ENCODE results near the gene ADRA2C. TPM values are rescaled to one million over a fixed set of nuclear protein-coding genes. Genes with fewer than 3 reads are reported as not detected.

ADRA2C gene
- polyA plus RNA-seq, 1 donor from 2014 or later: 3.0 TPM

GRCh38 chr4:3749081-3749480, 17.1 kb upstream of the ADRA2C start:
- no peak for TF ChIP-seq EP300 (conservative IDR thresholded peaks at IDR 0.05; ENCODE audit: poor library complexity, severe bottlenecking)
- no peak for TF ChIP-seq REST (IDR thresholded peaks at IDR 0.05; ENCODE audit: borderline replicate concordance)
- TF ChIP-seq RAD21 (conservative IDR thresholded peaks at IDR 0.05): no peak
- no peak for TF ChIP-seq SMC3 (conservative IDR thresholded peaks at IDR 0.05; ENCODE audit: poor library complexity)
- no peak for TF ChIP-seq TAF1 (IDR thresholded peaks at IDR 0.05; ENCODE audit: low read depth)
- no peak for TF ChIP-seq CTCF (IDR thresholded peaks at IDR 0.05; ENCODE audit: poor library complexity, severe bottlenecking)
- TF ChIP-seq EZH2 (IDR thresholded peaks at IDR 0.05; ENCODE audit: borderline replicate concordance, insufficient read depth, low read length, poor library complexity, severe bottlenecking): no peak
- no peak for TF ChIP-seq MXI1 (conservative IDR thresholded peaks at IDR 0.05; ENCODE audit: poor library complexity, severe bottlenecking)
- TF ChIP-seq POLR2AphosphoS5 (IDR thresholded peaks at IDR 0.05): no peak
- Histone ChIP-seq H3K4me2 (ENCODE audit: low read length) (no peak overlapping the region), H2AFZ (ENCODE audit: low read depth, low read length) (no peak overlapping the region), H3K9me2 (ENCODE audit: insufficient read depth, low read length) (no peaks in the 10 kb centered on the region), H3K79me2 (replicated peaks; ENCODE audit: insufficient read depth, low read length) (no peaks in the 10 kb centered on the region), H3K27ac (ENCODE audit: low read length) (no peak overlapping the region), H3K36me3 (ENCODE audit: insufficient read depth, low read length) (no peaks in the 10 kb centered on the region), H3K9ac (ENCODE audit: low read length) (no peak overlapping the region), H3K9me3 (ENCODE audit: low read length) (no peaks in the 10 kb centered on the region), H3K27me3 (ENCODE audit: insufficient read depth, low read depth, low read length) (peaks cover 4% of the 10 kb centered on the region), H3K4me3 (ENCODE audit: low read length) (no peak overlapping the region), H3F3A (ENCODE audit: insufficient read depth, low read length, poor library complexity, severe bottlenecking) (no peaks in the 10 kb centered on the region), H4K20me1 (ENCODE audit: insufficient read depth) (no peaks in the 10 kb centered on the region)

GRCh38 chr4:3750334-3750733, 15.9 kb upstream of the ADRA2C start:
- Histone ChIP-seq H3K36me3 (ENCODE audit: insufficient read depth, low read length) (no peaks in the 10 kb centered on the region), H3K27me3 (ENCODE audit: insufficient read depth, low read depth, low read length) (no peaks in the 10 kb centered on the region)

More at GRCh38 chr4:3750334-3750733, 15.9 kb upstream of the ADRA2C start:
- Histone ChIP-seq H4K20me1 (ENCODE audit: insufficient read depth) (no peaks in the 10 kb centered on the region), H3K4me3 (ENCODE audit: low read length) (no peak overlapping the region), H2AFZ (ENCODE audit: low read depth, low read length) (no peak overlapping the region), H3K79me2 (replicated peaks; ENCODE audit: insufficient read depth, low read length) (no peaks in the 10 kb centered on the region), H3K27ac (ENCODE audit: low read length) (no peak overlapping the region), H3K9me2 (ENCODE audit: insufficient read depth, low read length) (no peaks in the 10 kb centered on the region), H3K4me2 (ENCODE audit: low read length) (no peak overlapping the region), H3K9ac (ENCODE audit: low read length) (no peak overlapping the region), H3F3A (ENCODE audit: insufficient read depth, low read length, poor library complexity, severe bottlenecking) (no peaks in the 10 kb centered on the region), H3K9me3 (ENCODE audit: low read length) (no peaks in the 10 kb centered on the region)
- TF ChIP-seq POLR2AphosphoS5 (IDR thresholded peaks at IDR 0.05) (no peak), RAD21 (conservative IDR thresholded peaks at IDR 0.05) (no peak), SMC3 (conservative IDR thresholded peaks at IDR 0.05; ENCODE audit: poor library complexity) (no peak), CTCF (IDR thresholded peaks at IDR 0.05; ENCODE audit: poor library complexity, severe bottlenecking) (no peak)

Measured in neural cell (in vitro differentiated cells).